Small intestine (tissue), 7 donors: Measurements from ENCODE around the gene CNST. TPM values are rescaled to one million over a fixed set of nuclear protein-coding genes. Genes with fewer than 3 reads are reported as not detected.

Experiments
- DNase-seq, 2 donors: peaks; one replicate each; pipeline versions ENCODE4 v3.0.0 to v3.0.0-alpha.2; 2013
- FAIRE-seq: peaks from 2 replicates; lab custom pipeline; 2012; peaks lifted over from hg19 to GRCh38; lab: Jason Lieb, UNC
- H3K27ac ChIP-seq, 3 donors: one replicate each; pipeline ENCODE4 v1.5.1; 2013; ENCODE audit warnings: low read length in 2 of 3, mild to moderate bottlenecking in 2 of 3, control low read depth in 1 of 3, inconsistent platforms in 1 of 3, low read depth in 1 of 3, moderate library complexity in 1 of 3
- H3K27me3 ChIP-seq, 3 donors: one replicate each; pipeline ENCODE4 v1.6.1; 2013; ENCODE audit warnings: low read length in 3 of 3, inconsistent platforms in 1 of 3; ENCODE audit not compliant: control insufficient read depth in 3 of 3, insufficient read depth in 3 of 3
- H3K36me3 ChIP-seq, 3 donors: one replicate each; pipeline ENCODE4 v1.6.1; 2013; ENCODE audit warnings: low read length in 3 of 3, inconsistent platforms in 1 of 3, low read depth in 1 of 3, mild to moderate bottlenecking in 1 of 3, moderate library complexity in 1 of 3; ENCODE audit not compliant: control insufficient read depth in 3 of 3, insufficient read depth in 2 of 3
- H3K4me1 ChIP-seq, 3 donors: one replicate each; pipeline ENCODE4 v1.6.1; 2013; ENCODE audit warnings: low read length in 2 of 3, inconsistent platforms in 1 of 3, low read depth in 1 of 3, mild to moderate bottlenecking in 1 of 3, moderate library complexity in 1 of 3; ENCODE audit not compliant: control insufficient read depth in 3 of 3, insufficient read depth in 2 of 3
- H3K4me3 ChIP-seq, 3 donors: one replicate each; pipeline ENCODE4 v1.5.1; 2013; ENCODE audit warnings: low read length in 3 of 3, control low read depth in 1 of 3, inconsistent platforms in 1 of 3, low read depth in 1 of 3, mild to moderate bottlenecking in 1 of 3, moderate library complexity in 1 of 3
- H3K9me3 ChIP-seq, 2 donors: one replicate each; pipeline ENCODE4 v1.6.1; 2013; ENCODE audit warnings: low read depth in 1 of 2, low read length in 1 of 2; ENCODE audit not compliant: control insufficient read depth in 2 of 2, insufficient read depth in 1 of 2
- WGBS, 3 donors: extraction: QIAGEN DNeasy Blood & Tissue Kit; methylation state at CpG; one replicate each; pipeline ENCODE4 v1.1.7; 2013; 5-methylcytosine and 5-hydroxymethylcytosine counted together
- polyA plus RNA-seq, 4 donors: library from polyadenylated mRNA; stranded (reverse) in 3 of 4; unstranded in 1 of 4; fragments of 200-250 nt in 3 of 4; fragments of 120-200 nt in 1 of 4; gene quantifications; one replicate each; pipeline versions ENCODE4 v1.2.1 to v1.2.3, GENCODE V29; 2013
- donor health status: healthy with polysubstance abuse.
- donor health status: control.
- donor health status: control.
- donor health status: Bipolar disorder and iron deficiency.
- donor health status: healthy.

Gene CNST
- polyA plus RNA-seq, 4 donors = 9.6 to 22.6 (median 12.4) TPM

GRCh38 chr1:246661451-246661850 is 95.2 kb downstream of the CNST start:
- Histone ChIP-seq H3K4me1 (no peaks in the 10 kb centered on the region), H3K36me3 (peaks cover 3 to 18% (median 10%) of the 10 kb centered on the region in 3 donors), H3K27me3 (no peaks in the 10 kb centered on the region), H3K4me3 (no peak overlapping the region), H3K9me3 (no peaks in the 10 kb centered on the region), H3K27ac (no peak overlapping the region)
- whole genome bisulfite sequencing, 3 donors = 86 to 88% (median 86%) methylated on average over 2 of the region's 2 CpGs
- FAIRE-seq = no peak
- peak in 1 of 2 donors; percentile 2 for DNase-seq

- no peak overlapping the region for H3K27ac ChIP-seq
- no peaks in the 10 kb centered on the region for H3K9me3 ChIP-seq
- no peaks in the 10 kb centered on the region for H3K27me3 ChIP-seq
- H3K4me3 ChIP-seq = no peak overlapping the region
- WGBS, 3 donors = 91 to 94% (median 93%) methylated on average over 5 of the region's 5 CpGs
- H3K36me3 ChIP-seq = peaks cover 4 to 7% (median 5%) of the 10 kb centered on the region in 3 donors
- no peaks in the 10 kb centered on the region for H3K4me1 ChIP-seq
- FAIRE-seq (no peak), DNase-seq (no peak)
These were observed 101.5 kb downstream of the CNST start for GRCh38 chr1:246667773-246668172.

GRCh38 chr1:246669659-246670058 is 103.4 kb downstream of the CNST start:
- Histone ChIP-seq H3K36me3 (peaks cover 2 to 7% (median 4%) of the 10 kb centered on the region in 3 donors), H3K4me1 (peaks cover 0 to 5% (median 0%) of the 10 kb centered on the region in 3 donors), H3K4me3 (no peak overlapping the region), H3K9me3 (no peaks in the 10 kb centered on the region), H3K27me3 (no peaks in the 10 kb centered on the region), H3K27ac (no peak overlapping the region)
- 92% methylated on average over 6 of the region's 6 CpGs for WGBS, 3 donors
- FAIRE-seq = no peak
- no peak for DNase-seq

GRCh38 chr1:246674049-246674448 is 107.8 kb downstream of the CNST start:
- Histone ChIP-seq H3K4me1 (peaks cover 0 to 7% (median 7%) of the 10 kb centered on the region in 3 donors), H3K36me3 (peaks cover 0 to 2% (median 0%) of the 10 kb centered on the region in 3 donors), H3K27ac (no peak overlapping the region), H3K27me3 (no peaks in the 10 kb centered on the region), H3K9me3 (no peaks in the 10 kb centered on the region), H3K4me3 (no peak overlapping the region)
- DNase-seq (peak in 1 of 2 donors; percentile 54), FAIRE-seq (no peak)
- WGBS, 3 donors = 79 to 85% (median 83%) methylated on average over 8 of the region's 8 CpGs

GRCh38 chr1:246677842-246678241 is 111.6 kb downstream of the CNST start:
- Histone ChIP-seq H3K27ac (peak overlapping the region in 2 of 3 donors; percentile 81 to 88), H3K36me3 (no peaks in the 10 kb centered on the region), H3K9me3 (no peaks in the 10 kb centered on the region), H3K4me3 (no peak overlapping the region), H3K27me3 (no peaks in the 10 kb centered on the region), H3K4me1 (peaks cover 2 to 22% (median 14%) of the 10 kb centered on the region in 3 donors)
- WGBS, 3 donors = 18 to 62% (median 35%) methylated on average over 2 of the region's 2 CpGs
- FAIRE-seq (no peak), DNase-seq (peak; percentile 97 to 99)

GRCh38 chr1:246678816-246679793 is 112.8 kb downstream of the CNST start:
- Histone ChIP-seq H3K36me3 (no peaks in the 10 kb centered on the region), H3K4me3 (no peak overlapping the region), H3K27ac (peak overlapping the region; percentile 4 to 51 (median 5)), H3K4me1 (peaks cover 2 to 22% (median 11%) of the 10 kb centered on the region in 3 donors), H3K9me3 (no peaks in the 10 kb centered on the region), H3K27me3 (no peaks in the 10 kb centered on the region)
- no peak for FAIRE-seq
- 76 to 87% (median 85%) methylated on average over 18 of the region's 18 CpGs for WGBS, 3 donors
- DNase-seq = no peak

- Histone ChIP-seq H3K4me1 (peaks cover 2 to 22% (median 9%) of the 10 kb centered on the region in 3 donors), H3K4me3 (no peak overlapping the region), H3K36me3 (no peaks in the 10 kb centered on the region), H3K9me3 (no peaks in the 10 kb centered on the region), H3K27me3 (no peaks in the 10 kb centered on the region), H3K27ac (peak overlapping the region in 2 of 3 donors; percentile 5 to 74)
- FAIRE-seq = no peak
- WGBS, 3 donors = 13 to 50% (median 50%) methylated on average over 1 of the region's 1 CpG
- DNase-seq = no peak
These were observed 113.5 kb downstream of the CNST start for GRCh38 chr1:246679794-246680177.

- H3K9me3 ChIP-seq = no peaks in the 10 kb centered on the region
- peaks cover 2 to 22% (median 9%) of the 10 kb centered on the region in 3 donors for H3K4me1 ChIP-seq
- DNase-seq (no peak), FAIRE-seq (no peak)
- peak overlapping the region; percentile 32 to 74 (median 61) for H3K27ac ChIP-seq
- no peak overlapping the region for H3K4me3 ChIP-seq
- no peaks in the 10 kb centered on the region for H3K27me3 ChIP-seq
- 69 to 74% (median 71%) methylated on average over 8 of the region's 8 CpGs for WGBS, 3 donors
- H3K36me3 ChIP-seq = no peaks in the 10 kb centered on the region
These were observed 113.9 kb downstream of the CNST start for GRCh38 chr1:246680190-246680589.
